Measurements from ENCODE around the gene DNAJC8.

DNA sequence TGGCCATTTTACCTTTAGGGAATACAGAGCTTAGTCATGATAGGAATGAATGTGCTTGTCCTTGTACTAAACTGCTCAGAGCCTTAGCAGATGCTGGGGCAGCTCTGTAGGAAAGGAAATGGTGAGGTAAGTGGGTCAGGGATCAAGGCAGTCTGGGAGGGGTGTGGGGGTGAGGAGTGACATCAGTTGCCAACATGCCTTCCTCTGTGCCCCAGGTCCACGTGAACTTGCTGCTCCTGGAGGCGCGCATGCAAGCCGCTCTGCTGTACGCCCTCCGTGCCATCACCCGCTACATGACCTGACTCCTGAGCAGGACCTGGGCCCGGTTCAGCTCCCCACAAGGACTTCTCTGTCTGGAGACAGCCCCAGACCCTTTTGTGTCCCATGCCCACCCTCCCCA, 47.7 kb upstream of the DNAJC8 start:
- TF ChIP-seq SUZ12 (IDR thresholded peaks at IDR 0.05; ENCODE audit: extremely low read depth, insufficient read depth, insufficient read length) (no peak), YY1 (IDR thresholded peaks at IDR 0.05; ENCODE audit: insufficient read depth, insufficient read length) (no peak)
